Endodermal cell (in vitro differentiated cells): Measurements from ENCODE around the gene MTM1. TPM values are rescaled to one million over a fixed set of nuclear protein-coding genes. Genes with fewer than 3 reads are reported as not detected.

ENCODE experiments used
- DNase-seq: peaks from one replicate; pipeline ENCODE4 v3.0.0-alpha.2; 2017
- H3K27ac ChIP-seq: 2 replicates; pipeline ENCODE4 v1.5.1; 2013; ENCODE audit warnings: mild to moderate bottlenecking, low read depth, low read length, moderate library complexity
- H3K27me3 ChIP-seq: 2 replicates; pipeline ENCODE4 v1.6.1; 2013; ENCODE audit warnings: mild to moderate bottlenecking, low read length, moderate library complexity; ENCODE audit not compliant: insufficient read depth, control insufficient read depth, poor library complexity, severe bottlenecking
- H3K36me3 ChIP-seq: 2 replicates; pipeline ENCODE4 v1.7.0; 2013; ENCODE audit warnings: mild to moderate bottlenecking, low read length, moderate library complexity; ENCODE audit not compliant: control insufficient read depth, insufficient read depth
- H3K4me1 ChIP-seq: one replicate; pipeline ENCODE4 v1.7.0; 2013; ENCODE audit warnings: low read length; ENCODE audit not compliant: control insufficient read depth, insufficient read depth
- H3K4me3 ChIP-seq: 2 replicates; pipeline ENCODE4 v1.5.1; 2013; ENCODE audit warnings: mild to moderate bottlenecking, low read length, moderate library complexity
- H3K9ac ChIP-seq: 2 replicates; pipeline ENCODE4 v1.6.1; 2013; ENCODE audit warnings: mild to moderate bottlenecking, low read length, moderate library complexity; ENCODE audit not compliant: poor library complexity, severe bottlenecking; ENCODE audit errors: extremely low read depth
- H3K9me3 ChIP-seq: 2 replicates; pipeline ENCODE4 v1.6.1; 2013; ENCODE audit warnings: mild to moderate bottlenecking, low read length, moderate library complexity; ENCODE audit not compliant: control insufficient read depth
- H3K27ac Mint-ChIP-seq: 2 replicates; pipeline ENCODE4 v1.8.0; 2020; ENCODE audit warnings: mixed read lengths
- H3K27me3 Mint-ChIP-seq: 2 replicates; pipeline ENCODE4 v1.8.0; 2021; ENCODE audit warnings: mild to moderate bottlenecking, mixed read lengths; ENCODE audit not compliant: insufficient read depth
- H3K36me3 Mint-ChIP-seq: 2 replicates; pipeline ENCODE4 v1.8.0; 2020; ENCODE audit warnings: low read depth, mixed read lengths
- H3K4me1 Mint-ChIP-seq: 2 replicates; pipeline ENCODE4 v1.8.0; 2020; ENCODE audit warnings: mixed read lengths
- H3K4me3 Mint-ChIP-seq: 2 replicates; pipeline ENCODE4 v1.8.0; 2020; ENCODE audit warnings: mild to moderate bottlenecking, moderate library complexity, mixed read lengths
- H3K9me3 Mint-ChIP-seq: 2 replicates; pipeline ENCODE4 v1.8.0; 2020; ENCODE audit warnings: mild to moderate bottlenecking, mixed read lengths
- WGBS, 2 experiments: methylation state at CpG; one replicate each; pipeline versions ENCODE4 v1.1.5 to v1.1.7; 2013; ENCODE audit warnings: missing lambda C conversion rate in 2 of 2, mixed read lengths in 1 of 2; ENCODE audit not compliant: insufficient coverage in 1 of 2, insufficient read length in 1 of 2; 5-methylcytosine and 5-hydroxymethylcytosine counted together
- total RNA-seq, 2 donors: library from RNA; stranded (reverse); fragmentation: NEBNext Ultra II Directional in 1 of 2; extraction: Animal tissue kit (Norgen Biotek cat#: 25700) in 1 of 2; gene quantifications; 2 replicates in 1 of 2; 3 replicates in 1 of 2; pipeline ENCODE4 v1.2.1, GENCODE V29; 2021
- TF ChIP-seq, protein P1 (sequence below): fragments of 200-600 bp; sonication (generic); conservative IDR thresholded peaks from 2 replicates; pipeline ENCODE4 v1.5.0; 2021; ENCODE audit warnings: antibody characterized with exemption, mild to moderate bottlenecking

The MTM1 gene
- total RNA-seq, 2 donors from 2014 or later: 5.9 to 9.8 TPM

DNA sequence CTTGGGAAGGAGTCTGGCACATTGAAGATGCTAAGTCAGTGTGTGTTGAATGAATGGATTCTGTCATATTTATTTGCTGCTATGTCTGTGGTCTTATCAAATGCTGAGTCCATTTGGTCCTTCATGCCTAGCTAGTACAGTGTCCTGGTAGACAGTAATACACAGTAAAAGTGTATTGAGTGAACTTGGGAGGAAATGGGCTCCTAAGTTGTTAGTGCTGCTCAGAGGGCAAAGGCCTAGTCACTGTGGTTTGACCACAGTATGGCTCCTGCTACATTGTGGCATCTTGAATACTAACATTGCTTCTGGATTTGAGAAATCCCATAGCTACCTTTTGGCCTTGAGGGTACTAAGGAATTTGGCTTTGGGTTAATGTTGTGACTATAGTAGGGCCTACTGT lies 33.9 kb downstream of the MTM1 start:
- no peak overlapping the region for H3K4me3 Mint-ChIP-seq
- no peaks in the 10 kb centered on the region for H3K27me3 Mint-ChIP-seq
- H3K4me1 Mint-ChIP-seq: no peaks in the 10 kb centered on the region
- Histone ChIP-seq H3K9ac (no peak overlapping the region), H3K27ac (no peak overlapping the region), H3K27me3 (no peaks in the 10 kb centered on the region), H3K36me3 (no peaks in the 10 kb centered on the region), H3K4me3 (no peak overlapping the region), H3K4me1 (no peaks in the 10 kb centered on the region), H3K9me3 (no peaks in the 10 kb centered on the region)
- H3K27ac Mint-ChIP-seq: no peak overlapping the region
- peaks cover 9% of the 10 kb centered on the region for H3K36me3 Mint-ChIP-seq
- TF ChIP-seq, protein P1, sequence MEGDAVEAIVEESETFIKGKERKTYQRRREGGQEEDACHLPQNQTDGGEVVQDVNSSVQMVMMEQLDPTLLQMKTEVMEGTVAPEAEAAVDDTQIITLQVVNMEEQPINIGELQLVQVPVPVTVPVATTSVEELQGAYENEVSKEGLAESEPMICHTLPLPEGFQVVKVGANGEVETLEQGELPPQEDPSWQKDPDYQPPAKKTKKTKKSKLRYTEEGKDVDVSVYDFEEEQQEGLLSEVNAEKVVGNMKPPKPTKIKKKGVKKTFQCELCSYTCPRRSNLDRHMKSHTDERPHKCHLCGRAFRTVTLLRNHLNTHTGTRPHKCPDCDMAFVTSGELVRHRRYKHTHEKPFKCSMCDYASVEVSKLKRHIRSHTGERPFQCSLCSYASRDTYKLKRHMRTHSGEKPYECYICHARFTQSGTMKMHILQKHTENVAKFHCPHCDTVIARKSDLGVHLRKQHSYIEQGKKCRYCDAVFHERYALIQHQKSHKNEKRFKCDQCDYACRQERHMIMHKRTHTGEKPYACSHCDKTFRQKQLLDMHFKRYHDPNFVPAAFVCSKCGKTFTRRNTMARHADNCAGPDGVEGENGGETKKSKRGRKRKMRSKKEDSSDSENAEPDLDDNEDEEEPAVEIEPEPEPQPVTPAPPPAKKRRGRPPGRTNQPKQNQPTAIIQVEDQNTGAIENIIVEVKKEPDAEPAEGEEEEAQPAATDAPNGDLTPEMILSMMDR: no peak
- H3K9me3 Mint-ChIP-seq: peaks cover 45% of the 10 kb centered on the region
- no peak for DNase-seq

GRCh38 chrX:150602743-150603142 lies 34.3 kb downstream of the MTM1 start:
- WGBS, 2 experiments: 89 to 92% methylated on average over 2 to 3 of the region's 3 CpGs
- Mint-ChIP-seq H3K4me3 (no peak overlapping the region), H3K36me3 (peaks cover 11% of the 10 kb centered on the region), H3K27ac (no peak overlapping the region), H3K9me3 (peaks cover 49% of the 10 kb centered on the region), H3K4me1 (no peaks in the 10 kb centered on the region), H3K27me3 (no peaks in the 10 kb centered on the region)
- no peak for DNase-seq
- Histone ChIP-seq H3K4me3 (no peak overlapping the region), H3K27me3 (no peaks in the 10 kb centered on the region), H3K4me1 (no peaks in the 10 kb centered on the region), H3K36me3 (no peaks in the 10 kb centered on the region), H3K9ac (no peak overlapping the region), H3K9me3 (no peaks in the 10 kb centered on the region), H3K27ac (no peak overlapping the region)
- TF ChIP-seq, protein P1: no peak

- H3K4me1 Mint-ChIP-seq: no peaks in the 10 kb centered on the region
- H3K4me3 ChIP-seq: no peak overlapping the region
- H3K36me3 Mint-ChIP-seq: peaks cover 16% of the 10 kb centered on the region
- H3K9ac ChIP-seq: no peak overlapping the region
- H3K27ac Mint-ChIP-seq: no peak overlapping the region
- no peaks in the 10 kb centered on the region for H3K27me3 ChIP-seq
- H3K27me3 Mint-ChIP-seq: no peaks in the 10 kb centered on the region
- no peak for DNase-seq
- no peaks in the 10 kb centered on the region for H3K4me1 ChIP-seq
- TF ChIP-seq, protein P1: no peak
- no peaks in the 10 kb centered on the region for H3K36me3 ChIP-seq
- WGBS, 2 experiments: 86% methylated on average over 2 of the region's 2 CpGs; no CpG with 5 or more reads in 1 of the 2 experiments
- peaks cover 49% of the 10 kb centered on the region for H3K9me3 Mint-ChIP-seq
- no peak overlapping the region for H3K4me3 Mint-ChIP-seq
- no peak overlapping the region for H3K27ac ChIP-seq
- no peaks in the 10 kb centered on the region for H3K9me3 ChIP-seq
Observed at GRCh38 chrX:150605603-150606002, 37.2 kb downstream of the MTM1 start.
